Gastroesophageal sphincter (tissue), 4 donors: ENCODE data around the gene AVPR1A. TPM values are rescaled to one million over a fixed set of nuclear protein-coding genes. Genes with fewer than 3 reads are reported as not detected.

Experiments used
- ATAC-seq: fragments of 150-250 bp; one replicate; pipeline ENCODE4 v1.9.1; 2016; ENCODE audit warnings: mild to moderate bottlenecking, moderate library complexity
- H3K27ac ChIP-seq, 4 donors: fragments of 200-600 bp; sonication (generic) in 3 of 4; 1 replicate in 3 of 4; 2 replicates in 1 of 4; pipeline ENCODE4 v1.5.1; 2016 to 2019
- H3K27me3 ChIP-seq: fragments of 200-600 bp; sonication (generic); one replicate; pipeline ENCODE4 v1.5.1; 2019
- H3K36me3 ChIP-seq, 2 donors: fragments of 200-600 bp; sonication (generic); one replicate each; pipeline ENCODE4 v1.5.1; 2019; ENCODE audit warnings: control low read depth in 1 of 2
- H3K4me1 ChIP-seq, 3 donors: fragments of 200-600 bp; sonication (generic); 1 replicate in 2 of 3; 2 replicates in 1 of 3; pipeline ENCODE4 v1.5.1; 2016 to 2019; ENCODE audit warnings: control low read depth in 2 of 3
- H3K4me3 ChIP-seq, 2 donors: fragments of 200-600 bp; sonication (generic); one replicate each; pipeline ENCODE4 v1.5.1; 2019; ENCODE audit warnings: mild to moderate bottlenecking in 1 of 2, moderate library complexity in 1 of 2
- H3K9me3 ChIP-seq, 3 donors: fragments of 200-600 bp; sonication (generic); one replicate each; pipeline ENCODE4 v1.5.1; 2017 to 2019; ENCODE audit warnings: control low read depth in 2 of 3
- EP300 ChIP-seq: sonication (generic); formaldehyde crosslinking; IDR thresholded peaks from one replicate; pipeline ENCODE4 v1.6.1; 2017; ENCODE audit warnings: antibody characterized with exemption, mild to moderate bottlenecking
- POLR2A ChIP-seq, 2 donors: fragments of 450-650 bp; IDR thresholded peaks; one replicate each; pipeline ENCODE4 v1.6.1; 2017; ENCODE audit warnings: antibody characterized with exemption in 2 of 2, mild to moderate bottlenecking in 2 of 2, moderate library complexity in 1 of 2
- POLR2AphosphoS5 ChIP-seq: sonication (generic); formaldehyde crosslinking; IDR thresholded peaks from one replicate; pipeline ENCODE4 v1.6.1; 2017; ENCODE audit warnings: antibody characterized with exemption
- WGBS, 2 donors: methylation state at CpG; one replicate each; pipeline ENCODE4 v1.1.5; 2018; ENCODE audit warnings: low coverage in 1 of 2; 5-methylcytosine and 5-hydroxymethylcytosine counted together
- total RNA-seq, 4 donors: library from RNA; depleted of rRNA; stranded (reverse); fragments of >200 nt; gene quantifications; one replicate each; pipeline ENCODE4 v1.1.0, GENCODE V29; 2016
- TF ChIP-seq, protein P1 (sequence below), 4 experiments: fragments of 200-600 bp in 2 of 4; fragments of 450-650 bp in 2 of 4; sonication (generic) in 1 of 4; IDR thresholded peaks; one replicate each; pipeline ENCODE4 v1.5.1; 2017 to 2019; ENCODE audit warnings: antibody characterized with exemption in 4 of 4, mild to moderate bottlenecking in 2 of 4, moderate library complexity in 2 of 4

AVPR1A gene
- total RNA-seq, 4 donors from 2014 or later, result 1.4 to 6.7 (median 4.3) TPM

DNA sequence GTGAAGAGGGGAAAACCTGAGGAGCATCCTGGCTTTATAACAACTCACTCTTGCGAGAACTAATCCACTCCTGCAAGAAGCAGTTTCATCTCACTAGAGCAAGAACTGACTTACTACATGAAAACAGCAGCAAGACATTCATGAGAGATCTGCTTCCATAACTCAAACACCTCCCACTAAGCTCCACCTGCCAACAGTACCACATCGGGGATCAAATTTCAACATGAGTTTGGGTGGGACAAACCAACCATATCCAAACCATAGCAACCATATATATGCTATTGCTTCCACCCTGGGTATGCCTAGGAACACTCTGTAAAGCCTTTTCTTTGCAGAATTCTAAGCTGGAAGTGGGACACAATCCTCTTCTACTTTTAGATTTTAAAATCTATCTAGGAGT, 13.9 kb upstream of the AVPR1A start:
- H3K36me3 ChIP-seq, result no peaks in the 10 kb centered on the region
- 66 to 86% methylated on average over 1 to 2 of the region's 2 CpGs for WGBS, 2 donors
- TF ChIP-seq POLR2A (IDR thresholded peaks at IDR 0.05) (no peak), EP300 (no peak)
- TF ChIP-seq, protein P1, sequence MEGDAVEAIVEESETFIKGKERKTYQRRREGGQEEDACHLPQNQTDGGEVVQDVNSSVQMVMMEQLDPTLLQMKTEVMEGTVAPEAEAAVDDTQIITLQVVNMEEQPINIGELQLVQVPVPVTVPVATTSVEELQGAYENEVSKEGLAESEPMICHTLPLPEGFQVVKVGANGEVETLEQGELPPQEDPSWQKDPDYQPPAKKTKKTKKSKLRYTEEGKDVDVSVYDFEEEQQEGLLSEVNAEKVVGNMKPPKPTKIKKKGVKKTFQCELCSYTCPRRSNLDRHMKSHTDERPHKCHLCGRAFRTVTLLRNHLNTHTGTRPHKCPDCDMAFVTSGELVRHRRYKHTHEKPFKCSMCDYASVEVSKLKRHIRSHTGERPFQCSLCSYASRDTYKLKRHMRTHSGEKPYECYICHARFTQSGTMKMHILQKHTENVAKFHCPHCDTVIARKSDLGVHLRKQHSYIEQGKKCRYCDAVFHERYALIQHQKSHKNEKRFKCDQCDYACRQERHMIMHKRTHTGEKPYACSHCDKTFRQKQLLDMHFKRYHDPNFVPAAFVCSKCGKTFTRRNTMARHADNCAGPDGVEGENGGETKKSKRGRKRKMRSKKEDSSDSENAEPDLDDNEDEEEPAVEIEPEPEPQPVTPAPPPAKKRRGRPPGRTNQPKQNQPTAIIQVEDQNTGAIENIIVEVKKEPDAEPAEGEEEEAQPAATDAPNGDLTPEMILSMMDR (IDR thresholded peaks at IDR 0.05), result no peak
- H3K4me1 ChIP-seq, result no peaks in the 10 kb centered on the region
- no peak for ATAC-seq
- H3K9me3 ChIP-seq, result no peaks in the 10 kb centered on the region
- H3K27me3 ChIP-seq, result peaks cover 6% of the 10 kb centered on the region
- no peak overlapping the region for H3K27ac ChIP-seq
- H3K4me3 ChIP-seq, result no peak overlapping the region

DNA sequence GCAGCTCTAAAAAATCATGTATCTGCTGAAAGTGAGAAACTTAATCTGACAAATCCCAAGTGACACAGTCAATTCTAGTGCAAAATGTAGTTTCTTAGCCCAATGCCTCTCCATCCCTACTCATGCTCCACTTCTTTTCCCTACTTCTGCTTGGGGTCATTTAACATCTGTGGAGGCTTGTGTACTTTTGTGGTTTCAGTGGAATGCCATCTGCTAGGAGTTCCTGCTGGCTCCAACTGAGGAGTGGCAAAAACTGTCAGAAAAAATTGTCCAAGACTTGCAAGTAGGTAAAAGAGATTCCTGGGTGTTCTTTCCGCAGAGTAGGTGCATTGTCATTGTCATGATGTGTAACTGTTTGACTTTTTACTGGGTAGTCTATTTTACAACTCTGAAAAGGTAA, 12.5 kb upstream of the AVPR1A start:
- 83 to 100% methylated on average over 1 of the region's 1 CpG for WGBS, 2 donors
- TF ChIP-seq POLR2A (IDR thresholded peaks at IDR 0.05), result no peak
- no peak for TF ChIP-seq EP300
- Histone ChIP-seq H3K4me3 (no peak overlapping the region), H3K9me3 (no peaks in the 10 kb centered on the region), H3K36me3 (no peaks in the 10 kb centered on the region), H3K4me1 (no peaks in the 10 kb centered on the region), H3K27me3 (peaks cover 13% of the 10 kb centered on the region), H3K27ac (no peak overlapping the region)
- ATAC-seq, result no peak

DNA sequence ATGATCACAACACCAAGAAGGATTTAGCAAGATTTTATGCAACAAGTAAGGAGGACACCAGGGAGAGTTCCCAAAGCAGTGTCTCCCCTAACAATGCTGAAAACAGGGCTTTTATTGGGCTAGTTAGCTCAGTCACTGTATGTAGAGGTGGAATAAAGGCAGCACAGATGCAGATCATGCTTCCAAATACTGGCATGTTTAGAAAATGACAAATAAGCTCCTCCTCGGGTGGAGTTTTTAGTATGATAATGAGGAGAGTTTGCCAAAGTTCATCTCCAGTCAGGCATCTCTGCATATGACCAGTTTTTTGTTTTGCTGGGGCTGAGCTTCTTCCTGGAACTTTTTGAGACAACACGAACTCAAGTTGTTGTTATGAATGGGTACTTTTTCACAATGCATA, 4.4 kb upstream of the AVPR1A start:
- ATAC-seq, result no peak
- 85 to 89% methylated on average over 2 of the region's 2 CpGs for WGBS, 2 donors

DNA sequence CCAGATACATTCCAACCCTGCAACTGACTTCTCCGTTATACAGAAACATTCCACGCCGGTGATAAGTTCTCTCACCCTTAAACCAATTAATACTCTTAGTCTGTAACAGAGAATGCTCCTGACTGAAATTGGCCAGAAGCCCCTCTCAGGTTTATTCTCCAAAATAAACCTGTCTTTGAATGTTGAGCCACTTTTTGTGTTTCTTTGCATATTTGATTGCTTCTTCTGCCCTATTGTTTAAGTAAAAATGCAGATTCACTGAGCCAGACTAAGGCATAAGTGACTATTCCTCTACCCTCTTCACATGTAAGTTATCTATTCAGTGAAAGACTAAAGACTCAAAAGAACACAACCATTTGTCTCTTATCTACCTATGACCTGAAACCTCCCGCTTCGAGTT, 3.6 kb upstream of the AVPR1A start:
- Histone ChIP-seq H3K4me1 (peaks cover 0 to 28% (median 16%) of the 10 kb centered on the region in 3 donors), H3K27ac (no peak overlapping the region), H3K9me3 (no peaks in the 10 kb centered on the region), H3K27me3 (peaks cover 63% of the 10 kb centered on the region), H3K4me3 (no peak overlapping the region), H3K36me3 (no peaks in the 10 kb centered on the region)
- TF ChIP-seq EP300 (no peak), POLR2AphosphoS5 (no peak), POLR2A (IDR thresholded peaks at IDR 0.05) (no peak)
- TF ChIP-seq, protein P1 (IDR thresholded peaks at IDR 0.05), result no peak
- WGBS, 2 donors, result 86 to 93% methylated on average over 4 to 5 of the region's 5 CpGs
- no peak for ATAC-seq

More for the DNA sequence above, 4.4 kb upstream of the AVPR1A start:
- no peaks in the 10 kb centered on the region for H3K36me3 ChIP-seq
- H3K27me3 ChIP-seq, result peaks cover 58% of the 10 kb centered on the region
- no peak overlapping the region for H3K27ac ChIP-seq
- no peak overlapping the region for H3K4me3 ChIP-seq
- TF ChIP-seq, protein P1 (IDR thresholded peaks at IDR 0.05), result no peak
- no peak for TF ChIP-seq POLR2A (IDR thresholded peaks at IDR 0.05)
- no peak for TF ChIP-seq POLR2AphosphoS5
- no peak for TF ChIP-seq EP300
- peaks cover 0 to 21% (median 16%) of the 10 kb centered on the region in 3 donors for H3K4me1 ChIP-seq
- no peaks in the 10 kb centered on the region for H3K9me3 ChIP-seq

DNA sequence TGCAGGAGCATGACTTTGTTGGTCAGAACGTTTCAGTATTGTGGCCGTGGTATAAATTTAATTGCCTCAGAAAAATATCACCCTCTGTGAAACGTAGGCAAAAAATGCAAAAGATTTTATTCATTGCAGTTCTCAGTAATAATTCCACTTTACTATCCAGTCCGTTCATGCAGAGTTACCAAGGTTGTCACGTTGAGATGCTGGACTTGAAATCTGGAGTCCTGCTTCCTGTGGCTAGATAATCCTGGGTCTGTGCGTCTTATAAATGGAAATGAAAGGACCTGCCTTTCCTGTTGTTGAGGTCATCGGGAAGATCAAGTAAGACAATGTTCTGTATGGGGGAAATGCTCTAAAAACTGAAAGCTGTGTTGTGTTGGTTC, 1.3 kb upstream of the AVPR1A start:
- Histone ChIP-seq H3K36me3 (no peaks in the 10 kb centered on the region), H3K4me3 (no peak overlapping the region), H3K9me3 (no peaks in the 10 kb centered on the region), H3K4me1 (peaks cover 0 to 28% (median 16%) of the 10 kb centered on the region in 3 donors), H3K27me3 (peaks cover 75% of the 10 kb centered on the region), H3K27ac (no peak overlapping the region)
- TF ChIP-seq, protein P1 (IDR thresholded peaks at IDR 0.05), result no peak
- TF ChIP-seq EP300 (no peak), POLR2AphosphoS5 (no peak)
- no peak for ATAC-seq
- WGBS, 2 donors, result 7 to 14% methylated on average over 7 of the region's 7 CpGs
